Epithelial cell of proximal tubule (primary cell): Measurements from ENCODE around the gene GNAO1. TPM values are rescaled to one million over a fixed set of nuclear protein-coding genes. Genes with fewer than 3 reads are reported as not detected.

ENCODE experiments used
- DNase-seq: peaks from one replicate; pipeline ENCODE4 v3.0.0-alpha.2; 2011; ENCODE audit warnings: low read depth
- H3K4me3 ChIP-seq: 2 replicates; pipeline ENCODE4 v1.5.1; 2011; ENCODE audit warnings: low read depth, mild to moderate bottlenecking, low read length
- total RNA-seq: library from RNA; depleted of rRNA; stranded (reverse); fragments of >200 nt; gene quantifications from 2 replicates; pipeline ENCODE4 v1.2.3, GENCODE V29; 2015
- TF ChIP-seq, protein P1 (sequence below): conservative IDR thresholded peaks from 2 replicates; pipeline ENCODE4 v1.5.1; 2012; ENCODE audit warnings: low read depth, mild to moderate bottlenecking, low read length

Gene GNAO1
- total RNA-seq, 1 donor from 2014 or later: 1.1 TPM

DNA sequence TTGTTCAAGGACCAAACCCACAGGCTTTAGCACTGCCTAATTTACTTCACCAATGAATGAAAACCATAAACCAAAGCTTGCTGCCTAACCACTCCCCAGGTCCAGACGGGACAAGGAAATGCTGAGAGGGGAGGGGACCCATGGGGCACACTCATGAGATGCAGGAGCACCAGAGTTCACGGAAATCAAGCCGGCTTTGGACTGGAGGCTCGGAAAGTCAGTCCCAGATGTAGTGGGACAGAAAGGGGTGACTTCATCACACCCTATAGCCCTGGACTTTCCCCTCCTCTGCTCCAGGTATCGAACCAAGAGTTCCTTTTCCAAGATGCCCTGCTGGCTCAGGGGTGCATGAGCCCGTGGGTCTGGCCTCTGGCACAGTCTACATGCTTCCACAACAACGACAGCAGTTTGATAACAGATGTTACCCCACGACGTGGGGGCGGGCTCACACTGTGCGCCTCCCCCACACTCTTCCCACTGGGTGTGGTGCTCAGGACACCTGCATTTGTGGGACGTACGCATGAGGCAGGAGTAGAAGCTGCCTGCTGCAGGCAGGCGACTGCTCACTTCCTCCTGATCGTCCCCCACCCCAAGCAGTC lies 170.9 kb downstream of the GNAO1 start:
- H3K4me3 ChIP-seq: no peak overlapping the region
- TF ChIP-seq, protein P1, sequence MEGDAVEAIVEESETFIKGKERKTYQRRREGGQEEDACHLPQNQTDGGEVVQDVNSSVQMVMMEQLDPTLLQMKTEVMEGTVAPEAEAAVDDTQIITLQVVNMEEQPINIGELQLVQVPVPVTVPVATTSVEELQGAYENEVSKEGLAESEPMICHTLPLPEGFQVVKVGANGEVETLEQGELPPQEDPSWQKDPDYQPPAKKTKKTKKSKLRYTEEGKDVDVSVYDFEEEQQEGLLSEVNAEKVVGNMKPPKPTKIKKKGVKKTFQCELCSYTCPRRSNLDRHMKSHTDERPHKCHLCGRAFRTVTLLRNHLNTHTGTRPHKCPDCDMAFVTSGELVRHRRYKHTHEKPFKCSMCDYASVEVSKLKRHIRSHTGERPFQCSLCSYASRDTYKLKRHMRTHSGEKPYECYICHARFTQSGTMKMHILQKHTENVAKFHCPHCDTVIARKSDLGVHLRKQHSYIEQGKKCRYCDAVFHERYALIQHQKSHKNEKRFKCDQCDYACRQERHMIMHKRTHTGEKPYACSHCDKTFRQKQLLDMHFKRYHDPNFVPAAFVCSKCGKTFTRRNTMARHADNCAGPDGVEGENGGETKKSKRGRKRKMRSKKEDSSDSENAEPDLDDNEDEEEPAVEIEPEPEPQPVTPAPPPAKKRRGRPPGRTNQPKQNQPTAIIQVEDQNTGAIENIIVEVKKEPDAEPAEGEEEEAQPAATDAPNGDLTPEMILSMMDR: no peak
- DNase-seq: no peak

DNA sequence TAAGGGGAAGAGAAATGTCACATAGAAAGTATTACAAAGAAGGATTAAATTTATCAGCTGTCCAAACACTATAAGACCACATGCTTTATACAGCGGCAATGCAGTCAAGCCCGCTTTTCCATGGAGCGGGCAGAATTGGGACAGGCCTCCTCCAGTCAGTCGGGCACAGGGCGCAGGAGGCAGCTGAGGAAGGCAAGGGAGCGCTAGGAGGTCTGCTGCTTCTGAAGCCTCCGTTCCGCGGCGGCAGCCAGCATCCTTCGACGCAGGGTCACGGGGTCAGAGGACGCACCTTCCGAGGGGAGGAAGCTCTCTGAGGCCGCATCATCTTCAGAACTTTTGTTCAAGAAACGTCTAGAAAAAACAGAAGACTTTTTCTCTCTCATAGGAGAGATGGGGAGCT lies 171.4 kb downstream of the GNAO1 start:
- TF ChIP-seq, protein P1: no peak
- no peak overlapping the region for H3K4me3 ChIP-seq
- DNase-seq: no peak

DNA sequence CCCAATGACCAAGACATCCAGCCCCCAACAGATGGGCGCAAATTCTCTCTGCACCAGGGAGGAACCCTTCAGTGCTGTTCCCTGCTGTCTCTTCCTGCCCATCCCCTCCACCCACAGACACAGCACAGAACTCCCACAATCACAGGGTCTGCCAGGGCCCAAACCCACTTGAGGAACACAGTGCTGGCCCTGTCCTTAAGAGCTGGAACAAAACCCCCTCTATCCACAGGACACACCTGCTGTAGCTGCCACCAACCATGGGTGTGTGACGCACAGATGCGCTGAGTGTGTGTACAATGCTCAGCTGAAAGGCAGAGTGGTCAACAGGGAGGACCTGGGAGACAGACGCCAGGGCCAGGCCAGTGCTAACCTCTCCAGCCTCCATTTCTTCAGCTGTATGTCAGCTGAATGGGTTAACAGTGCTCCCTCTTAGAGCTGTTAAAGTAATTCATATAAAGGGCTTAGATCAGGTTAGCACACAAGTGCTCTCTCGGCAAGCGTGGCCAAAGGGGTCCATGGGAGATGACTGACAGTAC lies 172.0 kb downstream of the GNAO1 start:
- no peak for DNase-seq
- TF ChIP-seq, protein P1: no peak
- no peak overlapping the region for H3K4me3 ChIP-seq

DNA sequence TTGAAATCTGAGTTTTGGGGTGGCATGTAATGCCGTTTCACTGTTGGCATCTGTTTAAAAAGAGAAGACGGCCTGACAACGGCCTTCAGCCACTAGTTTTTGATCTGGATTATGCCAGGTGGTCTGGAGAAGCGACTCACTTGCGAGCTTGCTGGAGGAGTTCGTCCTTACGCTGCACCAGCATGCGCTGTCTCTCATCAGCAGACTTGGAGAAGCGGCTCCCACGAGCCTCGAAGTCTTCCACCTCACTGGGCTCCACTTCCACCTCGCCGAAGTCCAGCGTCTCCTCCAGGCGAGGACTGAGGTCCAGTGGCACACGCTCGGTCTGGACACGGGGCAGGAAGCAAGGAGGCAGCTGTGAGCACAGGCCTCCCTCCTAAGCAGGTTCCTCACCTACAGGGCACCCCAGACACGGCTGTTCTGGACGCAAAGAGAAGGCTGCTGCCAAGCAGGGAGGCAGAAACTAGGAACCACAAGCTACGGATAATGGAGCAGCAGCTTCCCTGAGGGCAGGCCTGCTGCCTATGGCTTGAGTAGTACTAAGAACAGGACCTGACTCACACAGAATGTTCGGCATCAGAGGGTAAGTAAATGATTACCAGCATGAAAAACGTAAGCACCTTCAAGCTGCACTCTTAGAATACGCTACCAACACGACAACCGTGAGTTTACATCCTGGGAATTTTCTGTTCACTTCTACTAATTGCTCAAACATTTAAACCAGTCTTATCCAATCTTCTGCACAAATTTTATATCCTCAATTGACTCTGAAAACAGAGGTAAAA lies 172.7 kb downstream of the GNAO1 start:
- no peak overlapping the region for H3K4me3 ChIP-seq
- TF ChIP-seq, protein P1: no peak
- DNase-seq: no peak

DNA sequence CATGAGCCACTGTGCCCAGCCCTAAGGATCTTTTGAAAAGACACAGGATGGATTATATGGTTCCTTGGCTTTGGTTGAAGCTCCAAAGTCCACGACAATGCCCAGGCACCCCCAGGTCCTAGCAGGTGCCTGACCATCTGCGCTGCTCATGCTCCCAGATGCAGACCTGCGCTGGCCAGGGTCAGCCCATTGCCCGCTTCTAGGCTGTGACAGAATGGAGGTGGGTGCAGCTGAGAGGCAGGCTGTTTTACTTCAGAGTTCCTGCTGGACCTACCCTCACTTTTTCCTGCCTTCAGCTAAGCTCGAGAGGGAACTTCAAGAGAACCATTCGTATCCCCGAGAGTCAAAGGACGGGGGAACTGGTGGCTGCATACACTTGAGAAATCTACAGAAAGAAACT lies 173.6 kb downstream of the GNAO1 start:
- no peak overlapping the region for H3K4me3 ChIP-seq
- no peak for DNase-seq
- TF ChIP-seq, protein P1: no peak

DNA sequence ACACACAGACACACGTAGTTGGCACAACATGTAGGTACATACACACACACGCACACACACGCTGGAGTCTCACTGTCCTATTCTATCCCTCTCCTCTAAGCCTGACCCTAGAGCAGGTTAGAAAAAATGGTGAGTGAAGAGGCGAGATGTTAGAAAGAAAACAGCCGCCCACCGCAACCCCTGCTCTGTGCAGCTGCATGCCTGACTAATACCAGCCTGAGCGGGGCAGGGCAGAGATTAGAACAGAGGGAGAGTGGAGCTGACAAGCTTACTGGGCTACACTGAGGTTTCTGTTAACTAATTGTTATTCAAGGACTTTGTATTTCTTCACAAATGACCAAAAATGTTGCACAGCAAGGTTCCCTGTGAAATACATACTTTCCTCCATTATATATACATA lies 174.3 kb downstream of the GNAO1 start:
- TF ChIP-seq, protein P1: no peak
- no peak overlapping the region for H3K4me3 ChIP-seq
- no peak for DNase-seq
